K562 (cell line): ENCODE measurements around the gene VAC14. TPM values are rescaled to one million over a fixed set of nuclear protein-coding genes. Genes with fewer than 3 reads are reported as not detected.

Experiments used
- ATAC-seq: fragments of 200-7000 bp; cut with Tn5 transposase; 3 replicates; pipeline ENCODE4 v1.9.1; 2020; ENCODE audit warnings: moderate library complexity
- BruUV-seq: library from RNA; stranded (reverse); fragments of 400-500 nt; replicated peaks from 2 replicates; lab custom pipeline; 2021; lab: Mats Ljungman, UMichigan
- CTCF ChIA-PET: fragments of 300-600 bp; formaldehyde crosslinking; extraction: SDS; loops from one replicate; lab custom pipeline; 2021; ENCODE audit warnings: low intra/inter-chr PET ratio; lab: Yijun Ruan, JAX
- POLR2A ChIA-PET: fragments of 300-600, 350-650 bp; sonication (Branson Sonifier 250); formaldehyde crosslinking; extraction: SDS; loops from one replicate; lab custom pipeline; 2021; ENCODE audit warnings: antibody characterized with exemption, inconsistent platforms; lab: Yijun Ruan, JAX
- DNase-seq, 4 experiments: peaks; one replicate each; pipeline versions ENCODE4 v3.0.0 to v3.0.0-alpha.2; 2011 to 2018; ENCODE audit warnings: low spot score in 3 of 4, mixed read lengths in 3 of 4; ENCODE audit errors: extremely low read depth in 1 of 4
- FAIRE-seq: peaks from 2 replicates; lab custom pipeline; 2011; peaks lifted over from hg19 to GRCh38; lab: Jason Lieb, UNC
- H2AFZ ChIP-seq: 2 replicates; pipeline ENCODE4 v1.6.0; 2011; ENCODE audit warnings: low read depth, low read length, control low read depth, inconsistent platforms
- H3K27ac ChIP-seq: fragments of 200-600 bp; 3 replicates; pipeline ENCODE4 v1.8.0; 2011; ENCODE audit warnings: low read depth, mild to moderate bottlenecking, control low read depth, inconsistent platforms, low read length, moderate library complexity, mixed read lengths; ENCODE audit errors: extremely low read depth
- H3K27me3 ChIP-seq, 2 experiments: fragments of 300-600 bp in 1 of 2; 2 replicates in 1 of 2; 3 replicates in 1 of 2; pipeline versions ENCODE4 v1.6.0 to v1.8.0; 2011; ENCODE audit warnings: inconsistent platforms in 2 of 2, low read length in 2 of 2, mild to moderate bottlenecking in 1 of 2, mixed read lengths in 1 of 2, moderate library complexity in 1 of 2; ENCODE audit not compliant: control insufficient read depth in 2 of 2, insufficient read depth in 2 of 2
- H3K36me3 ChIP-seq: fragments of 300-600 bp; 3 replicates; pipeline ENCODE4 v1.8.0; 2011; ENCODE audit warnings: mild to moderate bottlenecking, low read length, inconsistent platforms; ENCODE audit not compliant: control insufficient read depth, insufficient read depth
- H3K4me1 ChIP-seq, 2 experiments: fragments of 200-600 bp in 1 of 2; replicated peaks in 1 of 2; 2 replicates in 1 of 2; 3 replicates in 1 of 2; pipeline versions ENCODE4 v1.5.1 to v1.8.0; 2011; ENCODE audit warnings: inconsistent platforms in 2 of 2, low read length in 2 of 2, mild to moderate bottlenecking in 1 of 2, mixed read lengths in 1 of 2, moderate library complexity in 1 of 2; ENCODE audit not compliant: control insufficient read depth in 2 of 2, insufficient read depth in 2 of 2
- H3K4me2 ChIP-seq: 2 replicates; pipeline ENCODE4 v1.6.1; 2011; ENCODE audit warnings: low read length, control low read depth, inconsistent platforms, mixed read lengths; ENCODE audit not compliant: insufficient read depth
- H3K4me3 ChIP-seq: fragments of 200-600 bp; sonication (generic), shearing (Covaris generic); 2 replicates; pipeline ENCODE4 v1.5.1; 2016; ENCODE audit warnings: control low read depth, inconsistent platforms
- H3K79me2 ChIP-seq: fragments of 200-600 bp; 3 replicates; pipeline ENCODE4 v1.8.0; 2011; ENCODE audit warnings: low read length, inconsistent platforms; ENCODE audit not compliant: control insufficient read depth, insufficient read depth
- H3K9ac ChIP-seq, 2 experiments: 2 replicates each; pipeline versions ENCODE4 v1.6.0 to v1.6.1; 2011; ENCODE audit warnings: low read depth in 2 of 2, low read length in 2 of 2, control low read depth in 1 of 2, inconsistent platforms in 1 of 2, mild to moderate bottlenecking in 1 of 2, mixed read lengths in 1 of 2; ENCODE audit not compliant: insufficient read depth in 1 of 2
- H3K9me1 ChIP-seq: one replicate; pipeline ENCODE4 v1.6.0; 2011; ENCODE audit warnings: inconsistent platforms, mild to moderate bottlenecking, low read length, moderate library complexity; ENCODE audit not compliant: control insufficient read depth, insufficient read depth
- H3K9me3 ChIP-seq: replicated peaks from 2 replicates; pipeline ENCODE4 v1.5.1; 2011; ENCODE audit warnings: low read depth, low read length, inconsistent platforms; ENCODE audit not compliant: control insufficient read depth, insufficient read depth
- H4K20me1 ChIP-seq: replicated peaks from 2 replicates; pipeline ENCODE4 v1.6.1; 2011; ENCODE audit warnings: low read length, inconsistent platforms, mixed read lengths; ENCODE audit not compliant: control insufficient read depth, insufficient read depth
- TFE3 ChIP-seq: fragments of 450-650 bp; formaldehyde crosslinking; IDR thresholded peaks from 2 replicates; pipeline ENCODE4 v1.4.0; 2020; ENCODE audit warnings: mild to moderate bottlenecking, mixed read lengths
- USF2 ChIP-seq: sonication (generic); formaldehyde crosslinking; IDR thresholded peaks from 2 replicates; pipeline ENCODE4 v1.5.0; 2020; ENCODE audit warnings: missing genetic modification reagents
- ZNF23 ChIP-seq: fragments of 250-450 bp; sonication (Bioruptor Pico); IDR thresholded peaks from 2 replicates; pipeline ENCODE4 v1.4.0; 2020; ENCODE audit warnings: mild to moderate bottlenecking
- WGBS: fragments of 100-300 bp; shearing (Covaris generic); methylation state at CpG from one replicate; pipeline ENCODE4 v1.1.6; 2016; ENCODE audit warnings: low coverage, mixed read lengths; ENCODE audit not compliant: insufficient coverage; ENCODE audit errors: missing lambda C conversion rate; 5-methylcytosine and 5-hydroxymethylcytosine counted together
- in situ Hi-C: fragments of 300-500 bp; cut with MboI; formaldehyde crosslinking; loops from 4 replicates; pipeline ENCODE4 v1.15.0; 2018; ENCODE audit warnings: inconsistent platforms, mixed read lengths
- intact Hi-C: fragments of 100-400 bp; cut with micrococcal nuclease; formaldehyde crosslinking; loops from 2 replicates; pipeline ENCODE4 v1.14.2; 2022
- polyA plus RNA-seq, 8 experiments: library from polyadenylated mRNA; depleted of rRNA in 4 of 8; stranded (reverse) in 5 of 8; unstranded in 3 of 8; fragments of >200 nt; fragmentation: Nextera tagmentation in 2 of 8; fragmentation: Illumina TruSeq in 1 of 8; extraction: Ambion mirVana in 2 of 8; extraction: Trizol in 1 of 8; gene quantifications; 2 replicates each; pipeline versions ENCODE4 v1.2.1 to v1.2.3, GENCODE V29; 2011 to 2014; ENCODE audit warnings: inconsistent platforms in 1 of 8, missing spikeins in 1 of 8
- total RNA-seq, 7 experiments: library from RNA; depleted of rRNA in 6 of 7; stranded (reverse); fragments of >200 nt in 6 of 7; fragmentation: Illumina TruSeq in 2 of 7; extraction: Trizol in 2 of 7; gene quantifications; 2 replicates each; pipeline versions ENCODE4 v1.2.1 to v1.2.3, GENCODE V29; 2011 to 2021; ENCODE audit warnings: low replicate concordance in 1 of 7

The VAC14 gene
- total and polyA plus RNA-seq, 9 of the 15 experiments (the other 6 are each of a cell fraction or from before 2014, with no cell fraction given): 1.3 to 41.6 (median 26.6) TPM

GRCh38 chr16:70759666-70760065 is 41.3 kb downstream of the VAC14 start:
- TF ChIP-seq TFE3 (CRISPR knock-in tag) (peak; percentile 65), ZNF23 (CRISPR knock-in tag) (no peak), USF2 (CRISPR knock-in tag) (peak; percentile 13; the same call in 1 of the 2 replicates)
- no peak for DNase-seq
- no peak overlapping the region for H3K4me2 ChIP-seq
- in situ Hi-C loops: no loop called here
- ATAC-seq: 0 out of 3 replicates have a peak, but pooled peaks have one; percentile 21
- no TSS peak for BruUV-seq
- H3K9me3 ChIP-seq: no peaks in the 10 kb centered on the region
- no peak overlapping the region for H3K27ac ChIP-seq
- peaks cover 47% of the 10 kb centered on the region; the same call in 2 of the 3 replicates for H3K36me3 ChIP-seq
- intact Hi-C loops: no loop called here
- POLR2A ChIA-PET: interaction anchor here (0.6 kb wide), 1 partner anchor 23 kb away, joined by 4 read pairs; no protein-coding TSS in a partner anchor
- H3K27me3 ChIP-seq: no peaks in the 10 kb centered on the region
- no peak overlapping the region for H2AFZ ChIP-seq
- no peaks in the 10 kb centered on the region for H3K79me2 ChIP-seq
- H3K9me1 ChIP-seq: no peaks in the 10 kb centered on the region
- peaks cover 0 to 5% of the 10 kb centered on the region in 2 experiments; a peak in 3 of 5 replicates for H3K4me1 ChIP-seq
- no peak overlapping the region for H3K4me3 ChIP-seq
- WGBS: 88% methylated on average over 9 of the region's 9 CpGs
- no peaks in the 10 kb centered on the region for H4K20me1 ChIP-seq
- H3K9ac ChIP-seq: no peak overlapping the region
- no peak for FAIRE-seq
- CTCF ChIA-PET: no interaction called here
